ENCODE measurements around the gene IGFBP4. TPM values are rescaled to one million over a fixed set of nuclear protein-coding genes. Genes with fewer than 3 reads are reported as not detected.

IGFBP4 gene
- polyA plus RNA-seq, 1 of the 3 experiments (the other 2 are of a cell fraction): 128 TPM

- no peak overlapping the region for H3K9ac ChIP-seq
- no peak for DNase-seq
- ChIA-PET CTCF (interaction anchor here (2.6 to 2.7 kb wide), 3 partner anchors 16 to 68 kb away, joined by 11 to 23 read pairs (median 19); no protein-coding TSS in a partner anchor), POLR2A (interaction anchor here (1.5 kb wide), 2 partner anchors 8 to 31 kb away, joined by 5 to 11 read pairs; no protein-coding TSS in a partner anchor)
- TF ChIP-seq, protein P1, sequence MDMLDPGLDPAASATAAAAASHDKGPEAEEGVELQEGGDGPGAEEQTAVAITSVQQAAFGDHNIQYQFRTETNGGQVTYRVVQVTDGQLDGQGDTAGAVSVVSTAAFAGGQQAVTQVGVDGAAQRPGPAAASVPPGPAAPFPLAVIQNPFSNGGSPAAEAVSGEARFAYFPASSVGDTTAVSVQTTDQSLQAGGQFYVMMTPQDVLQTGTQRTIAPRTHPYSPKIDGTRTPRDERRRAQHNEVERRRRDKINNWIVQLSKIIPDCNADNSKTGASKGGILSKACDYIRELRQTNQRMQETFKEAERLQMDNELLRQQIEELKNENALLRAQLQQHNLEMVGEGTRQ (IDR thresholded peaks at IDR 0.05; ENCODE audit: borderline replicate concordance, low read depth, low read length): no peak
- no peak for TF ChIP-seq YY1 (IDR thresholded peaks at IDR 0.05; ENCODE audit: low read depth)
- no peak for TF ChIP-seq SMC3 (IDR thresholded peaks at IDR 0.05; ENCODE audit: low read depth, low read length)
- no peak for TF ChIP-seq RCOR1 (IDR thresholded peaks at IDR 0.05; ENCODE audit: low read length)
- WGBS (ENCODE audit: low lambda C conversion rate): 85% methylated on average over 7 of the region's 7 CpGs
- no peak overlapping the region for H3K27ac ChIP-seq (ENCODE audit: low read depth in 2 of 2, low read length in 1 of 2)
- no peak overlapping the region for H3K4me3 ChIP-seq (ENCODE audit: low read depth in 2 of 2, low read length in 1 of 2)
- no peaks in the 10 kb centered on the region for H3K9me2 ChIP-seq
- H3F3A ChIP-seq (replicated peaks; ENCODE audit: insufficient read depth): peaks cover 16% of the 10 kb centered on the region
- H4K20me1 ChIP-seq (ENCODE audit: insufficient read depth): no peaks in the 10 kb centered on the region
- H3K9me3 ChIP-seq: no peaks in the 10 kb centered on the region
- no peaks in the 10 kb centered on the region for H3K79me2 ChIP-seq (ENCODE audit: insufficient read depth)
- no peaks in the 10 kb centered on the region for H3K27me3 ChIP-seq (ENCODE audit: insufficient read depth)
- H3K36me3 ChIP-seq (replicated peaks in 1 of 2; ENCODE audit: control insufficient read depth in 1 of 2, insufficient read depth in 2 of 2, low read length in 1 of 2): no peaks in the 10 kb centered on the region
- H2AFZ ChIP-seq (ENCODE audit: low read depth): no peak overlapping the region
- H3K4me1 ChIP-seq (ENCODE audit: control insufficient read depth in 1 of 2, insufficient read depth in 2 of 2, low read depth in 1 of 2, low read length in 1 of 2): peaks cover 24 to 26% of the 10 kb centered on the region in 2 experiments; a peak in 3 of 4 replicates
- no peak overlapping the region for H3K4me2 ChIP-seq
Observed at GRCh38 chr17:40491486-40491885, 48.2 kb downstream of the IGFBP4 start.

DNA sequence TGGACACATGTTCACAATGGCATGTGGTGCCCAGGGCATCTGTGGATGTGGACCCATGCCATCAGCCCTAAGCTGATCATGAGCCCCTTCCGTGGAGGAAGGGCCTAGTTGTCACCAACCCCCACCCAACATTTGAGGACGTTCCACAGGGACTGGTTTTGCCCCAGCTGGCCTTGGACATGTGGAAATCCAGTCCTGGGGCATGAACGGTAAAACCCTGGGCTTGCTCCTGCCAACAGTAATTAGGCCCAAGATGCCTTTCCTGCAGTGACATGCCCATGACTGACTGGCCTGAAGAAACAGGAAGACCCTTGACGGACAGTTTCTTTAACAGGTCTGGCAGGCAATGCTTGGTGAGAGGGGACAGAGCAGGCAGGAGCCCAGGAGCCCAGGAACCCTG lies 50.4 kb downstream of the IGFBP4 start:
- H4K20me1 ChIP-seq (ENCODE audit: insufficient read depth): no peaks in the 10 kb centered on the region
- CTCF ChIA-PET: interaction anchor here (0.6 to 2.2 kb wide), 5 partner anchors 14 to 67 kb away, joined by 3 to 16 read pairs (median 3); no protein-coding TSS in a partner anchor
- H3K79me2 ChIP-seq (ENCODE audit: insufficient read depth): no peaks in the 10 kb centered on the region
- no peak overlapping the region for H3K4me3 ChIP-seq (ENCODE audit: low read depth in 2 of 2, low read length in 1 of 2)
- no peaks in the 10 kb centered on the region for H3K27me3 ChIP-seq (ENCODE audit: insufficient read depth)
- H3K4me1 ChIP-seq (ENCODE audit: control insufficient read depth in 1 of 2, insufficient read depth in 2 of 2, low read depth in 1 of 2, low read length in 1 of 2): peaks cover 11 to 24% of the 10 kb centered on the region in 2 experiments; a peak in 3 of 4 replicates
- 64% methylated on average over 4 of the region's 4 CpGs for WGBS (ENCODE audit: low lambda C conversion rate)
- no peak overlapping the region for H3K9ac ChIP-seq
- no peak overlapping the region for H3K4me2 ChIP-seq
- H3F3A ChIP-seq (replicated peaks; ENCODE audit: insufficient read depth): peaks cover 6% of the 10 kb centered on the region
- no peaks in the 10 kb centered on the region for H3K9me2 ChIP-seq
- H3K36me3 ChIP-seq (replicated peaks in 1 of 2; ENCODE audit: control insufficient read depth in 1 of 2, insufficient read depth in 2 of 2, low read length in 1 of 2): no peaks in the 10 kb centered on the region
- TF ChIP-seq RFX5 (IDR thresholded peaks at IDR 0.05; ENCODE audit: low read length) (no peak), ZBTB33 (IDR thresholded peaks at IDR 0.05; ENCODE audit: borderline replicate concordance, low read depth) (no peak), YY1 (IDR thresholded peaks at IDR 0.05; ENCODE audit: low read depth) (no peak), FOXJ3 (CRISPR knock-in tag; IDR thresholded peaks at IDR 0.05) (no peak), FOXM1 (IDR thresholded peaks at IDR 0.05; ENCODE audit: low read depth) (no peak), GATA2 (CRISPR knock-in tag; IDR thresholded peaks at IDR 0.05) (no peak), POLR2AphosphoS5 (IDR thresholded peaks at IDR 0.05; ENCODE audit: low read depth, low read length) (no peak), MEF2A (IDR thresholded peaks at IDR 0.05; ENCODE audit: borderline replicate concordance, low read depth) (no peak), NRF1 (IDR thresholded peaks at IDR 0.05; ENCODE audit: low read depth, low read length) (no peak), RAD21 (IDR thresholded peaks at IDR 0.05; ENCODE audit: low read length) (no peak), JUND (IDR thresholded peaks at IDR 0.05) (no peak), RCOR1 (IDR thresholded peaks at IDR 0.05; ENCODE audit: low read length) (no peak), USF1 (IDR thresholded peaks at IDR 0.05; ENCODE audit: borderline replicate concordance, low read depth) (no peak), SMC3 (IDR thresholded peaks at IDR 0.05; ENCODE audit: low read depth, low read length) (no peak)
- TF ChIP-seq, protein P2, sequence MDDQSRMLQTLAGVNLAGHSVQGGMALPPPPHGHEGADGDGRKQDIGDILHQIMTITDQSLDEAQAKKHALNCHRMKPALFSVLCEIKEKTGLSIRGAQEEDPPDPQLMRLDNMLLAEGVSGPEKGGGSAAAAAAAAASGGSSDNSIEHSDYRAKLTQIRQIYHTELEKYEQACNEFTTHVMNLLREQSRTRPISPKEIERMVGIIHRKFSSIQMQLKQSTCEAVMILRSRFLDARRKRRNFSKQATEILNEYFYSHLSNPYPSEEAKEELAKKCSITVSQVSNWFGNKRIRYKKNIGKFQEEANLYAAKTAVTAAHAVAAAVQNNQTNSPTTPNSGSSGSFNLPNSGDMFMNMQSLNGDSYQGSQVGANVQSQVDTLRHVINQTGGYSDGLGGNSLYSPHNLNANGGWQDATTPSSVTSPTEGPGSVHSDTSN (IDR thresholded peaks at IDR 0.05): no peak
- TF ChIP-seq, protein P3, sequence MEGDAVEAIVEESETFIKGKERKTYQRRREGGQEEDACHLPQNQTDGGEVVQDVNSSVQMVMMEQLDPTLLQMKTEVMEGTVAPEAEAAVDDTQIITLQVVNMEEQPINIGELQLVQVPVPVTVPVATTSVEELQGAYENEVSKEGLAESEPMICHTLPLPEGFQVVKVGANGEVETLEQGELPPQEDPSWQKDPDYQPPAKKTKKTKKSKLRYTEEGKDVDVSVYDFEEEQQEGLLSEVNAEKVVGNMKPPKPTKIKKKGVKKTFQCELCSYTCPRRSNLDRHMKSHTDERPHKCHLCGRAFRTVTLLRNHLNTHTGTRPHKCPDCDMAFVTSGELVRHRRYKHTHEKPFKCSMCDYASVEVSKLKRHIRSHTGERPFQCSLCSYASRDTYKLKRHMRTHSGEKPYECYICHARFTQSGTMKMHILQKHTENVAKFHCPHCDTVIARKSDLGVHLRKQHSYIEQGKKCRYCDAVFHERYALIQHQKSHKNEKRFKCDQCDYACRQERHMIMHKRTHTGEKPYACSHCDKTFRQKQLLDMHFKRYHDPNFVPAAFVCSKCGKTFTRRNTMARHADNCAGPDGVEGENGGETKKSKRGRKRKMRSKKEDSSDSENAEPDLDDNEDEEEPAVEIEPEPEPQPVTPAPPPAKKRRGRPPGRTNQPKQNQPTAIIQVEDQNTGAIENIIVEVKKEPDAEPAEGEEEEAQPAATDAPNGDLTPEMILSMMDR (IDR thresholded peaks at IDR 0.05): no peak
- TF ChIP-seq, protein P4, sequence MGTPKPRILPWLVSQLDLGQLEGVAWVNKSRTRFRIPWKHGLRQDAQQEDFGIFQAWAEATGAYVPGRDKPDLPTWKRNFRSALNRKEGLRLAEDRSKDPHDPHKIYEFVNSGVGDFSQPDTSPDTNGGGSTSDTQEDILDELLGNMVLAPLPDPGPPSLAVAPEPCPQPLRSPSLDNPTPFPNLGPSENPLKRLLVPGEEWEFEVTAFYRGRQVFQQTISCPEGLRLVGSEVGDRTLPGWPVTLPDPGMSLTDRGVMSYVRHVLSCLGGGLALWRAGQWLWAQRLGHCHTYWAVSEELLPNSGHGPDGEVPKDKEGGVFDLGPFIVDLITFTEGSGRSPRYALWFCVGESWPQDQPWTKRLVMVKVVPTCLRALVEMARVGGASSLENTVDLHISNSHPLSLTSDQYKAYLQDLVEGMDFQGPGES (IDR thresholded peaks at IDR 0.05; ENCODE audit: low read depth, low read length): no peak
- POLR2A ChIA-PET: no interaction called here
- DNase-seq: peak; percentile 44
- H2AFZ ChIP-seq (ENCODE audit: low read depth): no peak overlapping the region
- H3K27ac ChIP-seq (ENCODE audit: low read depth in 2 of 2, low read length in 1 of 2): no peak overlapping the region; a peak in 1 of 4 replicates
- H3K9me3 ChIP-seq: no peaks in the 10 kb centered on the region
